Adrenal gland (tissue), 12 donors: ENCODE data around the gene FHL3. TPM values are rescaled to one million over a fixed set of nuclear protein-coding genes. Genes with fewer than 3 reads are reported as not detected.

Experiments
- DNase-seq, 7 donors: peaks; one replicate each; pipeline ENCODE4 v3.0.0-alpha.2; 2019 to 2020
- H3K27ac ChIP-seq, 5 donors: fragments of 200-600 bp; sonication (generic) in 4 of 5; 1 replicate in 3 of 5; 2 replicates in 2 of 5; pipeline versions ENCODE4 v1.5.1 to v1.8.0; 2016 to 2020; ENCODE audit warnings: mild to moderate bottlenecking in 1 of 5
- H3K27me3 ChIP-seq: fragments of 200-600 bp; 2 replicates; pipeline ENCODE4 v1.8.0; 2021
- H3K36me3 ChIP-seq, 2 donors: fragments of 200-600 bp; replicated peaks in 1 of 2; 1 replicate in 1 of 2; 2 replicates in 1 of 2; pipeline versions ENCODE4 v1.5.1 to v1.8.0; 2018 to 2022
- H3K4me1 ChIP-seq, 2 donors: fragments of 200-600 bp; replicated peaks in 1 of 2; 1 replicate in 1 of 2; 2 replicates in 1 of 2; pipeline versions ENCODE4 v1.5.1 to v1.8.0; 2018 to 2021
- H3K4me3 ChIP-seq, 4 donors: fragments of 200-600 bp; sonication (generic) in 3 of 4; one replicate each; pipeline ENCODE4 v1.5.1; 2016 to 2018
- H3K9me3 ChIP-seq, 3 donors: fragments of 200-600 bp; sonication (generic) in 1 of 3; replicated peaks in 1 of 3; 1 replicate in 2 of 3; 2 replicates in 1 of 3; pipeline versions ENCODE4 v1.5.1 to v1.8.0; 2016 to 2021
- POLR2A ChIP-seq, 2 donors: fragments of 450-650 bp; IDR thresholded peaks; one replicate each; pipeline ENCODE4 v1.6.1; 2017; ENCODE audit warnings: antibody characterized with exemption in 2 of 2, mild to moderate bottlenecking in 2 of 2, moderate library complexity in 1 of 2
- whole genome bisulfite sequencing, 4 donors: extraction: QIAGEN DNeasy Blood & Tissue Kit in 2 of 4; methylation state at CpG; one replicate each; pipeline versions ENCODE4 v1.1.5 to v1.1.7; 2013 to 2017; 5-methylcytosine and 5-hydroxymethylcytosine counted together
- intact Hi-C, 2 donors: fragments of 100-400 bp; cut with DNase I; formaldehyde crosslinking; loops; one replicate each; pipeline versions ENCODE4 v1.14.1 to v1.15.0; 2022 to 2023
- polyA plus RNA-seq, 3 donors: library from polyadenylated mRNA; stranded (reverse); fragments of 200-250 nt in 2 of 3; fragments of 350-450 nt in 1 of 3; fragmentation: Illumina TruSeq in 1 of 3; extraction: RNeasy Lipid Tissue Mini Kit (QIAGEN cat#74804) in 1 of 3; gene quantifications; one replicate each; pipeline ENCODE4 v1.2.3, GENCODE V29; 2013 to 2014
- small RNA-seq, 2 donors: library from RNA; depleted of rRNA; stranded (forward); fragments of <200 nt; gene quantifications; one replicate each; pipeline ENCODE3, GENCODE V24; 2016
- total RNA-seq, 9 donors: library from RNA; depleted of rRNA in 4 of 9; stranded (reverse); fragments of >200 nt in 4 of 9; fragments of 120-200 nt in 1 of 9; fragmentation: NEBNext Ultra II Directional in 1 of 9; extraction: Animal tissue kit (Norgen Biotek cat#: 25700) in 1 of 9; gene quantifications; one replicate each; pipeline versions ENCODE4 v1.1.0 to v1.2.4, GENCODE V29; 2013 to 2023
- TF ChIP-seq, protein P1 (sequence below), 6 experiments: fragments of 450-650 bp in 4 of 6; fragments of 200-600 bp in 2 of 6; sonication (generic) in 1 of 6; IDR thresholded peaks; 1 replicate in 5 of 6; 2 replicates in 1 of 6; pipeline versions ENCODE4 v1.5.1 to v1.8.0; 2016 to 2021; ENCODE audit warnings: antibody characterized with exemption in 6 of 6, mild to moderate bottlenecking in 2 of 6, moderate library complexity in 1 of 6
- donor health status: healthy with polysubstance abuse.
- donor health status: Bipolar disorder and iron deficiency.
- donor health status: DM: yes; HTN: yes; CAD: no.
- donor health status: DM: no; HTN: no; CAD: no.
- donor health status: DM: no; HTN: no; CAD: no.
- donor health status: DM: yes; HTN: yes; CAD: no.

FHL3 gene
- total and polyA plus RNA-seq, 12 donors, result 5.8 to 47.6 (median 23.2) TPM

- intact Hi-C loops, result no loop called here
- Histone ChIP-seq H3K36me3 (peaks cover 0 to 11% of the 10 kb centered on the region in 2 donors), H3K4me1 (peaks cover 15 to 18% of the 10 kb centered on the region in 2 donors), H3K4me3 (no peak overlapping the region), H3K9me3 (no peaks in the 10 kb centered on the region), H3K27ac (no peak overlapping the region), H3K27me3 (no peaks in the 10 kb centered on the region)
- DNase-seq, result no peak
- 53 to 65% (median 57%) methylated on average over 2 of the region's 2 CpGs for WGBS, 4 donors
- TF ChIP-seq, protein P1, sequence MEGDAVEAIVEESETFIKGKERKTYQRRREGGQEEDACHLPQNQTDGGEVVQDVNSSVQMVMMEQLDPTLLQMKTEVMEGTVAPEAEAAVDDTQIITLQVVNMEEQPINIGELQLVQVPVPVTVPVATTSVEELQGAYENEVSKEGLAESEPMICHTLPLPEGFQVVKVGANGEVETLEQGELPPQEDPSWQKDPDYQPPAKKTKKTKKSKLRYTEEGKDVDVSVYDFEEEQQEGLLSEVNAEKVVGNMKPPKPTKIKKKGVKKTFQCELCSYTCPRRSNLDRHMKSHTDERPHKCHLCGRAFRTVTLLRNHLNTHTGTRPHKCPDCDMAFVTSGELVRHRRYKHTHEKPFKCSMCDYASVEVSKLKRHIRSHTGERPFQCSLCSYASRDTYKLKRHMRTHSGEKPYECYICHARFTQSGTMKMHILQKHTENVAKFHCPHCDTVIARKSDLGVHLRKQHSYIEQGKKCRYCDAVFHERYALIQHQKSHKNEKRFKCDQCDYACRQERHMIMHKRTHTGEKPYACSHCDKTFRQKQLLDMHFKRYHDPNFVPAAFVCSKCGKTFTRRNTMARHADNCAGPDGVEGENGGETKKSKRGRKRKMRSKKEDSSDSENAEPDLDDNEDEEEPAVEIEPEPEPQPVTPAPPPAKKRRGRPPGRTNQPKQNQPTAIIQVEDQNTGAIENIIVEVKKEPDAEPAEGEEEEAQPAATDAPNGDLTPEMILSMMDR (IDR thresholded peaks at IDR 0.05), result no peak
- TF ChIP-seq POLR2A (IDR thresholded peaks at IDR 0.05), result no peak
These were observed 57.1 kb downstream of the FHL3 start for GRCh38 chr1:37948166-37948565.

- DNase-seq, result no peak
- WGBS, 4 donors, result 26 to 31% (median 29%) methylated on average over 6 of the region's 6 CpGs
- intact Hi-C loops, result no loop called here
- H3K36me3 ChIP-seq, result peaks cover 0 to 15% of the 10 kb centered on the region in 2 donors
- TF ChIP-seq, protein P1 (IDR thresholded peaks at IDR 0.05), result no peak
- TF ChIP-seq POLR2A (IDR thresholded peaks at IDR 0.05), result no peak
- H3K9me3 ChIP-seq, result no peaks in the 10 kb centered on the region
- H3K4me1 ChIP-seq, result peaks cover 15 to 18% of the 10 kb centered on the region in 2 donors
- peak overlapping the region in 1 of 4 donors; percentile 93 for H3K4me3 ChIP-seq
- H3K27ac ChIP-seq, result peak overlapping the region in 3 of 5 donors; percentile 81 to 96 (median 94)
- no peaks in the 10 kb centered on the region for H3K27me3 ChIP-seq
These were observed 58.0 kb downstream of the FHL3 start for GRCh38 chr1:37947364-37947763.

Small RNA genes lying within 50 kb of the gene (small RNA-seq; reads per million reads assigned to genes)
- 0 reads per million in 2 donors for gene RF00017
- gene RNU6-510P, result 0 reads per million in 2 donors

Other genes starting within 250 kb of the FHL3 start
- gene EPHA10, start 240.4 kb downstream of the FHL3 start, total RNA-seq, result under 1 TPM; 0.06 to 0.90 (median 0.55) TPM
- gene EPHA10, start 240.4 kb downstream of the FHL3 start, polyA plus RNA-seq, result 1 to 10 TPM in 1 of 3 donors, under 1 TPM in 2; 0.22 to 3.9 (median 0.40) TPM
- 10 to 100 TPM in 2 of 9 donors, 1 to 10 TPM in 7; 4.9 to 12.0 (median 8.3) TPM for gene MANEAL, start 211.7 kb downstream of the FHL3 start, total RNA-seq
- 10 to 100 TPM in 1 of 3 donors, 1 to 10 TPM in 2; 4.0 to 13.1 (median 4.4) TPM for gene MANEAL, start 211.7 kb downstream of the FHL3 start, polyA plus RNA-seq
- gene C1orf122, start 197.7 kb downstream of the FHL3 start, total RNA-seq, result 100 to 1,000 TPM in 3 of 9 donors, 10 to 100 TPM in 6; 54.8 to 173 (median 86.3) TPM
- gene C1orf122, start 197.7 kb downstream of the FHL3 start, polyA plus RNA-seq, result 10 to 100 TPM; 21.0 to 87.0 (median 57.7) TPM
- 10 to 100 TPM in 7 of 9 donors, 1 to 10 TPM in 2; 8.3 to 31.1 (median 11.8) TPM for gene YRDC, start 197.3 kb downstream of the FHL3 start, total RNA-seq
- 10 to 100 TPM in 1 of 3 donors, 1 to 10 TPM in 2; 5.4 to 14.0 (median 7.2) TPM for gene YRDC, start 197.3 kb downstream of the FHL3 start, polyA plus RNA-seq
- 10 to 100 TPM in 4 of 9 donors, 1 to 10 TPM in 5; 2.3 to 28.0 (median 5.9) TPM for gene MTF1, start 145.9 kb downstream of the FHL3 start, total RNA-seq
- 1 to 10 TPM; 1.4 to 9.8 (median 2.3) TPM for gene MTF1, start 145.9 kb downstream of the FHL3 start, polyA plus RNA-seq
- 10 to 100 TPM; 11.6 to 32.3 (median 22.4) TPM for gene INPP5B, start 58.5 kb downstream of the FHL3 start, total RNA-seq
- gene INPP5B, start 58.5 kb downstream of the FHL3 start, polyA plus RNA-seq, result 10 to 100 TPM; 10.4 to 15.7 (median 11.3) TPM
- 10 to 100 TPM; 30.1 to 95.9 (median 41.9) TPM for gene SF3A3, start 15.5 kb downstream of the FHL3 start, total RNA-seq
- 10 to 100 TPM; 24.3 to 78.5 (median 28.2) TPM for gene SF3A3, start 15.5 kb downstream of the FHL3 start, polyA plus RNA-seq
- gene UTP11, start 7.2 kb upstream of the FHL3 start, total RNA-seq, result 10 to 100 TPM; 25.8 to 71.9 (median 40.2) TPM
- 100 to 1,000 TPM in 1 of 3 donors, 10 to 100 TPM in 2; 16.0 to 133 (median 26.5) TPM for gene UTP11, start 7.2 kb upstream of the FHL3 start, polyA plus RNA-seq
- gene POU3F1, start 41.3 kb upstream of the FHL3 start, total RNA-seq, result 1 to 10 TPM in 8 of 9 donors, under 1 TPM in 1; 0.17 to 6.9 (median 2.7) TPM
- gene POU3F1, start 41.3 kb upstream of the FHL3 start, polyA plus RNA-seq, result under 1 TPM; 0.05 to 0.40 (median 0.16) TPM